Stimulated activated CD4-positive, alpha-beta T cell treated with anti-CD3 and anti-CD28 coated beads, TNF-alpha, amount 100 ng/mL, for 1 hour (primary cell): ENCODE data around the gene MYH3.
A peak's percentile ranks its signal among the peaks of the same experiment; 100 is the strongest.
"Not testable (repeated sequence)": the region's sequence is repeated elsewhere in the genome, so short reads cannot be mapped to it uniquely, and the experiment has no call there.

Source experiments
- DNase-seq, 3 donors: peaks; one replicate each; pipeline ENCODE4 v3.0.0-alpha.2; 2020; ENCODE audit warnings: low read depth in 3 of 3, low spot score in 1 of 3

The MYH3 gene

GRCh38 chr17:10657148-10657547 lies at the start of gene MYH3:
TSS of gene MYH3 (minus strand) at chr17:10657309. CDS start at chr17:10655064, 2,245 bp downstream.
- DNase-seq: no peak

- no peak for DNase-seq
Measured at GRCh38 chr17:10705727-10706126, 48.6 kb upstream of the MYH3 start.

GRCh38 chr17:10702574-10702973 lies 45.5 kb upstream of the MYH3 start:
- no peak for DNase-seq

GRCh38 chr17:10699856-10700255 lies 42.7 kb upstream of the MYH3 start:
- no peak for DNase-seq

GRCh38 chr17:10698096-10698818 lies 41.1 kb upstream of the MYH3 start:
- no peak for DNase-seq

- DNase-seq: peak; percentile 72 to 79 (median 73)
Measured at GRCh38 chr17:10697092-10698081, 40.3 kb upstream of the MYH3 start, which contains the start of the genes ADPRM and SCO1. TSS of gene ADPRM (plus strand) at chr17:10697594. CDS start at chr17:10704927, 7,333 bp downstream. TSS of gene SCO1 (minus strand) at chr17:10697533. CDS start at chr17:10697507, 26 bp downstream.

GRCh38 chr17:10695875-10696407 lies 38.8 kb upstream of the MYH3 start:
- DNase-seq: not testable (repeated sequence)

GRCh38 chr17:10687499-10687898 lies 30.4 kb upstream of the MYH3 start:
- DNase-seq: no peak

- DNase-seq: no peak
Measured at GRCh38 chr17:10683853-10684252, 26.7 kb upstream of the MYH3 start.

- no peak for DNase-seq
Measured at GRCh38 chr17:10681866-10682446, 24.8 kb upstream of the MYH3 start.

GRCh38 chr17:10674704-10675103 lies 17.6 kb upstream of the MYH3 start:
- DNase-seq: no peak

- no peak for DNase-seq
Measured at GRCh38 chr17:10673312-10673711, 16.2 kb upstream of the MYH3 start.

- no peak for DNase-seq
Measured at GRCh38 chr17:10668775-10669174, 11.7 kb upstream of the MYH3 start.

- no peak for DNase-seq
Measured at GRCh38 chr17:10666906-10667305, 9.8 kb upstream of the MYH3 start.

- DNase-seq: no peak
Measured at GRCh38 chr17:10664571-10664970, 7.5 kb upstream of the MYH3 start.

- no peak for DNase-seq
Measured at GRCh38 chr17:10663231-10663630, 6.1 kb upstream of the MYH3 start.

- no peak for DNase-seq
Measured at GRCh38 chr17:10661437-10661836, 4.3 kb upstream of the MYH3 start.

GRCh38 chr17:10657879-10658278 lies 770 bp upstream of the MYH3 start:
- DNase-seq: no peak

GRCh38 chr17:10653987-10654386 lies 3.1 kb downstream of the MYH3 start:
- no peak for DNase-seq

- DNase-seq: no peak
Measured at GRCh38 chr17:10652984-10653659, 4.0 kb downstream of the MYH3 start.

GRCh38 chr17:10651927-10652326 lies 5.2 kb downstream of the MYH3 start:
- DNase-seq: no peak
